ENCODE measurements around the gene MAPK8. TPM values are rescaled to one million over a fixed set of nuclear protein-coding genes. Genes with fewer than 3 reads are reported as not detected.
A peak's percentile ranks its signal among the peaks of the same experiment; 100 is the strongest.
"Not testable (repeated sequence)": the region's sequence is repeated elsewhere in the genome, so short reads cannot be mapped to it uniquely, and the experiment has no call there.

MAPK8 gene
- total RNA-seq, 2 donors from 2014 or later = 28.1 to 29.5 TPM

DNA sequence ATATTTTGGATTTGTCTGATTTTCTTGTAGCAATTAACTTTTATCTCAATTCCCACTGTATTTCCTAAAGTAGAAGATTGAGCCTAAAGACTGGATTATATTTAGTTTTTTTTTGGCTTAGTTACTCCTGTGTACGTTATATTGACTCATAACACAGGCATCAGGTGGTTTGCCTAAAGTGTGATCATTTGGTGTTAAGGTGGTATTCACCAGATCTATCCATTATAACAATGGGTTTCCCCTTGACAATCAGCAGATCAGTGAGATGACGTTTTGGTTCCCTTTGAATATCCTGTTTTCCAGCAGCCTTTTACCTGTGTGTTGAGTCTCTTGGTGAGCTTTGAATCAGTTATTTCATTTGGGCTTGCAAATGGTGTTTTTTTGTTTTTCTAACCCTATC is 18.1 kb downstream of the MAPK8 start:
- DNase-seq = no peak
- intact Hi-C loops (cut with DNase I) = no loop called here
- ATAC-seq = no peak

DNA sequence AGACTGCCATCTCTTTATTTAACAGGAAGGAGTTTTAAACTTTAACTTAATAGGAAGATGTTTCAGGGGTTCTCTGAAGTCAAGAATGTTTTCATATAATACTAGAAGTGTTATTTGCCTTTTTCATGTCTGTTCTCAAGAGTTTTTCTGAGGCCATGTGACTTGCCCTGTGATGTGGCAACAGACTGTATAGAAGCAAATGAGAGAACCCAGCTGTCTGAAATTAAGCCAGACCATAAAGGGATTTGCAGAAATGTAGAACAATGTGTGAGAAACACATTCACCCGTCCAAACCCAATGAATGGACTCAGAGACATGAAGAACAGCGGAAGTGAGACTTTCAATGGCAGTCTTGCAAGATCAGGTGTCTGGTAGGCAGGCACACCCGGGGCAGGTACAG is 23.8 kb downstream of the MAPK8 start:
- DNase-seq (no peak), ATAC-seq (no peak)
- intact Hi-C loops (cut with DNase I) = no loop called here

DNA sequence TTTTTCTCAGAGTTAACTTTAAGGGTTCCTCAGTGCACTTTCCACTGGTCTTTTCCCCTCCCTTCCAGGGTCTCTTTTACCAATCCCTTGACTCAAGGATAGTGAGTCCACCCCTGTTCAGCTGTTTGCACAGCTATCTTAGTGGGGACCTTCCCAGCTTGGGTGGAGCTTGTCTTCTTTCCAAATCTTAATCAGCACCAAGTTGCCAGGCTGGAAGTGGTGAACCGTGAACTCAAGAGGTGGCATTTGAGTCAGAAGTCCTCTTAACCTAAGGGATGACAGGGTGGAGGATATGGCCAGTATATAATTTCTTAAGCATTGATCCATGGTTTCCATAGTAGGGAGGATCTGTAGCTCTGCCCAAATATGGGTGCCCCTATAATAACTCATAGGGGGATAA is 25.0 kb downstream of the MAPK8 start:
- intact Hi-C loops (cut with DNase I) = no loop called here
- no peak for ATAC-seq
- no peak for DNase-seq

DNA sequence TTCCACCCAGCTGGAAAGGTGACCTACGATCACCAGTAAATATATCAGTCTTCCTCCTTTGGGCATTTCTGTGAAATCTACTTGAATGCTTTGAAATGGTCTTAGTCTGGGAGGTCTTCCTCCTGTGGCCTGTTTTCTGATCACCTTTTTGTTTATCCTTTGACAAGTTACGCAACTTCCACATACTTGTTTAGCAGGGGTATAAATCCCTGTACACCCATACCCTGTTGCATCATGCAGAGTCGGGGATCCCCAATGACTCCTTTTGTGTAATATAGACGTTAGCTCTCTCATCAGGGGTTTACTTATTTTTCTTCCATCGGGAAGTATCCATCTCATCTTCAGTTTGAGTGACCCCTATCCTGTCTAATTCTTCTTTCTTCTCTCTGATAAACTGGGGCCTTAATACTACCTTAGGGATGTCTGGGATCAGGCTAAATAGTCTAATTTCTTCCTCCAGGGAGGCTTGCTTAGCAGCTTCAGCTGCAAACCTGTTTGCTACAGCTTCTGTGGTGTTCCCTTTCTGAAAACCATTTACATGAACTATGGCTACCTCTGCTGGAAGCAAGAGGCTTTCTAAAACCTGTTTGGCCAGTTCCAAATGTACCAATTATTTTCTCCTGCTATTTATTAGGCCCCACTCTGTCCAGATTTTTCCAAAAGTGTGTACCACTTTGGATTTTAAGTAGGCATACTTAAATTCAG is 25.8 kb downstream of the MAPK8 start:
- intact Hi-C loops (cut with DNase I) = no loop called here
- DNase-seq (no peak), ATAC-seq (no peak)

GRCh38 chr10:48332871-48333216 is 26.4 kb downstream of the MAPK8 start:
- intact Hi-C loops (cut with DNase I) = no loop called here
- DNase-seq = no peak
- ATAC-seq = peak in 1 of 2 donors; percentile 59

GRCh38 chr10:48333856-48334255 is 27.4 kb downstream of the MAPK8 start:
- ATAC-seq = peak; percentile 89 to 93
- intact Hi-C loops (cut with DNase I) = no loop called here
- peak; percentile 54 for DNase-seq

GRCh38 chr10:48335788-48336187 is 29.3 kb downstream of the MAPK8 start:
- DNase-seq (no peak), ATAC-seq (no peak)
- intact Hi-C loops (cut with DNase I) = no loop called here

DNA sequence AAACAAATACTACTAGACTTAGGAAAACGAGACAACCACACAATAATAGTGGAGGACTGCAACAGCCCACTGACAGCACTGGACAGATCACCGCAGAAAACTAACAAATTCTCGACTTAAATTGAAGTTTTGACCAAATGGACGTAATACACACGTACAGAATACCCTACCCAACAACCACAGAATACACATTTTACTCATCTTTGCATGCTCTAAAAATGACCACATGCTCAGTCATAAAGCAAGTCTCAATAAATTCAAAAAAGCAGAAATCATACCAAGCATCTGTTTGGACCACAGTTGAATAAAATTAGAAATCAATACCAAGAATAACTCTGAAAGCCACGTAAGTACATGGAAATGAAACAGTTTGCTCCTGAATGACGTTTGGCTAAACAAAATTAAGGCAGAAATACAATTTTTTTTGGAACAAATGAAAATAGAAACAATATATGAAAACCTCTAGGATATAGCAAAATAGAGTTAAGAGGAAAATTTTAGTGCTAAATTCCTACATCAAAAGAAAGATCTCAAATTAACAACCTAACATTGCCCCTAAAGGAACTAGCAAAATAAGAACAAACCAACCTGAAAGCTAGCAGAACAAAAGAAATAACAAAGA is 30.6 kb downstream of the MAPK8 start:
- DNase-seq (no peak), ATAC-seq (no peak)
- intact Hi-C loops (cut with DNase I) = no loop called here

DNA sequence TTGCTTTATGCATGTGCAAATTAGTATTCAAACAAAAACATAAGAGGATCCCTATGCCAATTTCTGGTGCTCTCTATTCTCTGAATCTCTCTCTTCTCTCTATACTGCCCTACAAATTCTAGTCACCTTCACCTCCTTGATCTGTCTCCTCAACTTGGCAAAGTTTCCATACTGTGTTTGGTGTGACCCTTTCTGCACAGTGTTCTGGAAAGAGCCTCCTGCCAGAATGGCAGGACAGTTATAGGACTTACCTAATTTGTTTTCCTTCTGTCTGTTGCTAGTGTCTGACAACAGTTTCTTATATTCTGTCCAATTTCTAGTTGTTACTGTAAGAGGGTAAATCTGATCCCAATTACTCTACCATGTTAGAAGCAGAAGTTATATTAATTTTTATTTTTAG is 34.3 kb downstream of the MAPK8 start:
- intact Hi-C loops (cut with DNase I) = no loop called here
- DNase-seq = no peak
- peak in 1 of 2 donors; percentile 49 for ATAC-seq

DNA sequence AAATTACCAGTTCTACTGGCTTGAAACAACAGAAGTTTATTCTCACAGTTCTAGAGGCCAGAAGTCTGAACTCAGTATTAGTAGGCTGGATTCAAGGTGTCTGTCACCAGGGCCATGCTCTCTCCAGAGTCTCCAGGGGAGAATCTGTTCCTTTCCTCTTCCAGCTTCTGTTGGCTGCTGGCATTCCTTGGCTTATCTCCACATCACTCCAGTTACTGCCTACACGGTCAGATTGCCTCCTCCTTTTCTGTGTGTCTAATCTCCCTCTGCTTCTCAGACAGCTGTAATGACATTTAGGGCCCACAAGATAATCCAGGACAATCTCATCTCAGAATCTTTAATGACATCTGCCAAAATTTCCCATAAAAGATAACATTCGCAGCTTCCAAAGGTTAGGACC is 36.6 kb downstream of the MAPK8 start:
- intact Hi-C loops (cut with DNase I) = no loop called here
- ATAC-seq (no peak), DNase-seq (no peak)

DNA sequence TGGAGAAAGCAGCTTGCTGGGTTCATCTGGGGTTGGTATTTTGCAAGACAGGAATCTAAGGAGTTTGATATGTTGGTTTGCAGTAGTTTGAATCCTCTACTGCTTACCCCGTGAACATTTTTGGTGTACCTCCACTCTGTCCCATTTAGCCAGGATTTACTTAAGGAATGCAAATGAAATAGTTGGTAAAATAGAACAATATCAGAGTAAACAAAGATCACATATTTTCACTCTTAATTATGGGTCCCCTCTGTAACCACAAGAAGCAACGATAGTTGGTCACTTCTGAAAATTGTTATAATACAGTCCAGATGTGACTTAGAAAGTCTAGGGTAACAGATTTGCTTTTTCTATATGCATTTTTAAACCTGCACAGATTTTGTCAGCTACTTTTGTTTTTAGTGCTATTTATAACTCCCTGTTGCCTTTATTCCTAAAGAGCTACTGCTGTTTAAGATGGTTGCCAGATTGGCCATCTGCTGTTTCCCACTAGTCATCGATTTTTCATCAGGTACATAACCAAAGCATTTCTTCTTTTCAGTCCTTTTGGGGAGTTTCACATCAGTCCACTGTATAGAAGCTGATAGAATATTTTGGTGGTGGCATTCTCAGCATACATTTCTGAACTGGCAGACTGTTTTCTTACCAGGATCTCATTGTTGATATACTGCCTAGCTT is 37.6 kb downstream of the MAPK8 start:
- intact Hi-C loops (cut with DNase I) = no loop called here
- ATAC-seq = no peak
- DNase-seq = no peak

- ATAC-seq; intact Hi-C loops (cut with DNase I); DNase-seq: not testable (repeated sequence)
Observed at GRCh38 chr10:48346248-48346647, 39.8 kb downstream of the MAPK8 start.

DNA sequence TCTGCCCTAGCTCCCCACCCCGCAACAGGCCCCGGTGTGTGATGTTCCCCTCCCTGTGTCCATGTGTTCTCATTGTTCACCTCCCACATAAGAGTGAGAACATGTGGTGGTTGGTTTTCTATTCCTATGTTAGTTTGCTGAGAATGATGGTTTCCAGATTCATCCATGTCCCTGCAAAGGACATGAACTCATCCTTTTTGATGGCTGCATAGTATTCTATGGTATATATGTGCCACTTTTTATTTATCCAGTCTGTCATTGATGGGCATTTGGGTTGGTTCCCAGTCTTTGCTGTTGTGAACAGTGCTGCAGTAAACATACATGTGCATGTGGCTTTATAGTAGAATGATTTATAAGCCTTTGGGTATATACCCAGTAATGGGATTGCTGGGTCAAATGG is 41.1 kb downstream of the MAPK8 start:
- DNase-seq; intact Hi-C loops (cut with DNase I); ATAC-seq: not testable (repeated sequence)

DNA sequence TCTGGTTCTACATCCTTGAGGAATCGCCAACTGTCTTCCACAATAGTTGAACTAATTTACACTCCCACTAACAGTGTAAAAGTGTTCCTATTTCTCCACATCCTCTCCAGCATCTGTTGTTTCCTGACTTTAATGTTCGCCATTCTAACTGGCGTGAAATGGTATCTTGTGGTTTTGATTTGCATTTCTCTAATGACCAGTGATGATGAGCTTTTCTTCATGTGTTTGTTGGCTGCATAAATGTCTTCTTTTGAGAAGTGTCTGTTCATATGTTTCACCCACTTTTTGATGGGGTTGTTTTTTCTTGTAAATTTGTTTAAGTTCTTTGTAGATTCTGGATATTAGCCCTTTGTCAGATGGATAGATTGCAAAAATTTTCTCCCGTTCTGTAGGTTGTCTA is 41.5 kb downstream of the MAPK8 start:
- intact Hi-C loops (cut with DNase I); ATAC-seq; DNase-seq: not testable (repeated sequence)

- intact Hi-C loops (cut with DNase I) = no loop called here
- no peak for DNase-seq
- ATAC-seq = no peak
Observed at GRCh38 chr10:48353246-48353645, 46.8 kb downstream of the MAPK8 start.

DNA sequence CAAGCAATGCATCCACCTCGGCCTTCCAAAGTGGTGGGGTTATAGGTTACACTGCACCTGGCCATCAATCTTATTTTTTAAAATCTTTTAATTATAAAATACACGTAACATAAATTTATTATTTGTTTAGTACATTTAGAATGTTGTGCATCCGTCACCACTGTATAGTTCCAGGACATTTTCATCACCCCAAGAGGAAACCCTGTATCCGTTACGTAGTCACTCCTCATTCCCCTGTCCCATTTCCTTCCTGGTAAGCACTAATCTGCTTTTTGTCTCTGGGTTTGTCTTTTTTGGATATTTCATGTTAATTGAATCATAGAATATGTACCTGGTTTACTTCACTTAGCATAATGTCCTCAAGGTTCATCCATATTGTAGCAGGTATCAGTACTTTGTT is 51.2 kb downstream of the MAPK8 start:
- no peak for ATAC-seq
- no peak for DNase-seq
- intact Hi-C loops (cut with DNase I) = no loop called here

- DNase-seq = no peak
- intact Hi-C loops (cut with DNase I) = no loop called here
- no peak for ATAC-seq
Observed at GRCh38 chr10:48358162-48358561, 51.7 kb downstream of the MAPK8 start.

DNA sequence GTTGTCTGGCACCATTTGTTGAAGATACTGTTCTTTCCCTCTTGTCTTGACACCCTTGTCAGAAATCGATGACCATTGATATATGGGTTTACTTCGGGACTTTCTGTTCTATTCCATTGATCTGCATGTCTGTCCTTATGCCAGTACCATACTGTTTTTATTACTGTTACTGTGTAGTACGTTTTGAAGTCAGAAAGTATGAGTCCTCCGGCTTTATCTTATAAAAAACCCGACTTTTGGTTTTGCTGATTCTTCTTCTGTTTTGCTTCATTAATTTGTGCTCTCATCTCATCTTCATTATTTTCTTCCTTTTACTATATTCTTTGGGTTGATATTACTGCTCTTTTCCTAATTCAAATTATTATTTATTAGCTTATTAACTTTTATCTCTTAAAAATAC is 52.4 kb downstream of the MAPK8 start:
- intact Hi-C loops (cut with DNase I) = no loop called here
- no peak for ATAC-seq
- DNase-seq = no peak

DNA sequence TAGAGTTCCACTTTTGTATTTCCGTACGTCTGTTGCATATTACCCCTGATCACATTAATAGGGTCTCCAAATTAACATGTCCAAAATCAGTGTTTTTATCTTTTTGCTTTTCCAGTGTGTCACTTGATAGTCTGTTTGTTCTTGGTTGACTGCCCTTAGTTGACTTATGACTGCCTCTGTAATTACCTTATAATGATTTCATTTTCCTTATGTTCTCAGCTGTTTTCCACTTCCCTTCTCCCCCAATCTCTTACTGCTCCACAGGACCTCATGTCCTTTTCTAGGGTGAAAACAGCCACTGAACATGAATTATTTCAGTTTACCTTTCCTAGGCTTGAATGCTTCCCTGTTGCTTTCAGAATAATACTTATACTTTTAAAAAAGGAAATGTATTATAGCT is 54.7 kb downstream of the MAPK8 start:
- DNase-seq = no peak
- no peak for ATAC-seq
- intact Hi-C loops (cut with DNase I) = loop anchor here (10.0 kb wide), 2 partner anchors 144 to 294 kb away; no protein-coding TSS in a partner anchor

- ATAC-seq (peak; percentile 59 to 71), DNase-seq (no peak)
- intact Hi-C loops (cut with DNase I) = loop anchor here (1.0 to 10.0 kb wide), 3 partner anchors 141 to 293 kb away; no protein-coding TSS in a partner anchor
Observed at GRCh38 chr10:48363617-48364355, 57.3 kb downstream of the MAPK8 start.
